GM18498 (cell line): Measurements from ENCODE around the gene MTFMT.

ENCODE experiments used
- ATAC-seq: cut with Tn5 transposase; IDR thresholded peaks from one replicate; pipeline ENCODE4 v1.9.1; 2021; ENCODE audit warnings: mild to moderate bottlenecking, moderate library complexity; ENCODE audit not compliant: unreplicated experiment

MTFMT gene

GRCh38 chr15:64989416-64990167 is 39.8 kb downstream of the MTFMT start, which contains the start of gene SPG21:
TSS of gene SPG21 (minus strand) at chr15:64989914. CDS start at chr15:64983569, 6,345 bp downstream.
- peak; percentile 95 for ATAC-seq

GRCh38 chr15:64987136-64987535 is 42.3 kb downstream of the MTFMT start:
- no peak for ATAC-seq

GRCh38 chr15:64985366-64986033 is 43.9 kb downstream of the MTFMT start:
- ATAC-seq, result no peak

GRCh38 chr15:64982472-64982871 is 47.0 kb downstream of the MTFMT start:
- no peak for ATAC-seq

- ATAC-seq, result no peak
Measured at GRCh38 chr15:64981812-64982431, 47.5 kb downstream of the MTFMT start.

- ATAC-seq, result no peak
Measured at GRCh38 chr15:64979252-64979710, 50.2 kb downstream of the MTFMT start.

- no peak for ATAC-seq
Measured at GRCh38 chr15:64975390-64975789, 54.0 kb downstream of the MTFMT start.

- no peak for ATAC-seq
Measured at GRCh38 chr15:64970698-64971097, 58.7 kb downstream of the MTFMT start.

- ATAC-seq, result no peak
Measured at GRCh38 chr15:64969401-64969800, 60.0 kb downstream of the MTFMT start.

- no peak for ATAC-seq
Measured at GRCh38 chr15:64961013-64961412, 68.4 kb downstream of the MTFMT start.

- no peak for ATAC-seq
Measured at GRCh38 chr15:64960153-64960552, 69.3 kb downstream of the MTFMT start.

GRCh38 chr15:64959128-64959527 is 70.3 kb downstream of the MTFMT start:
- no peak for ATAC-seq

- ATAC-seq, result no peak
Measured at GRCh38 chr15:64954395-64954794, 75.0 kb downstream of the MTFMT start.

GRCh38 chr15:64951777-64952418 is 77.5 kb downstream of the MTFMT start:
- no peak for ATAC-seq
